ENCODE data around the gene CNTN4.

The CNTN4 gene

DNA sequence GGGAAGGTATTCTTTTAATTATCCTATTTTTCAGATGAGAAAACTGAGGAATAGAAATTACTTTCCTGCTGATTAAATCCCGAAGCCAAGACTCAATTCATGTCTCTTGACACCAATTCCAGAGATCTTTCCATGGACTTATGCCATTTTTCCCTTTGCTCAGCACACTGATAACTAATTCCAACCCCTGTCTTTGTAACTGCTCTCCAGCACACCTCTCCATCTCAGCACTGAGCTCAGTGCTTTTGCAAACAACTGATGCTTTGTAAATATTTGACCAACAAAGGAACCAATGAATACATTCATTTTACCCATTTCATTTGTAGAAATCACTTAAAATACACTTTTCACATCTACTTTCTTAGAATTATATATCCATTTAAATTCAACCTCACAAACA is 762.5 kb downstream of the CNTN4 start:
- H3K4me3 ChIP-seq (ENCODE audit: low read length): no peak overlapping the region
- TF ChIP-seq CTCF (IDR thresholded peaks at IDR 0.05; ENCODE audit: insufficient read depth, low read depth, low read length, missing control alignments): no peak
- DNase-seq (ENCODE audit: low read depth): no peak

- TF ChIP-seq CTCF (IDR thresholded peaks at IDR 0.05; ENCODE audit: insufficient read depth, low read depth, low read length, missing control alignments): no peak
- no peak overlapping the region for H3K4me3 ChIP-seq (ENCODE audit: low read length)
Measured at GRCh38 chr3:2861920-2862319, 763.3 kb downstream of the CNTN4 start.

DNA sequence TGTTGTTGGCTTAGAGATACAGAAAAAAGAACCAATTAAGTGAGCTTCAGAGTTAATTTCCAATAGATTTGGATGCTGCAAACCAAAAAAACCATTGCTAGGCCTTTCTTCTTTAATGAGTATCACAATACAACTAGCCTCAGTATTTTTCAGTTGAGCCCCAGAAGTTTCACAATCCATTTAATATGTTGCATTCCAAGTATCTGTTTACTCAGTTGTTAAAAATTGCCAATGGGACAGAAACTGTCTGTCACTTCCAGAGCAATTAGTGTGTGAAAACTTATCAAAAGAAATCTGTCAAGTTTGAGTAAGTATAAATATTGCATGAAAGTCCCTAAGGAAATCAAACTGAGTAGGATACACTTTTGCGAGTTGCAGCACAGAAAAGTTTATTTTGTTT is 763.7 kb downstream of the CNTN4 start:
- TF ChIP-seq CTCF (IDR thresholded peaks at IDR 0.05; ENCODE audit: insufficient read depth, low read depth, low read length, missing control alignments): no peak
- no peak for DNase-seq (ENCODE audit: low read depth)
- H3K4me3 ChIP-seq (ENCODE audit: low read length): no peak overlapping the region

More at GRCh38 chr3:2861920-2862319, 763.3 kb downstream of the CNTN4 start:
- no peak for DNase-seq (ENCODE audit: low read depth)

DNA sequence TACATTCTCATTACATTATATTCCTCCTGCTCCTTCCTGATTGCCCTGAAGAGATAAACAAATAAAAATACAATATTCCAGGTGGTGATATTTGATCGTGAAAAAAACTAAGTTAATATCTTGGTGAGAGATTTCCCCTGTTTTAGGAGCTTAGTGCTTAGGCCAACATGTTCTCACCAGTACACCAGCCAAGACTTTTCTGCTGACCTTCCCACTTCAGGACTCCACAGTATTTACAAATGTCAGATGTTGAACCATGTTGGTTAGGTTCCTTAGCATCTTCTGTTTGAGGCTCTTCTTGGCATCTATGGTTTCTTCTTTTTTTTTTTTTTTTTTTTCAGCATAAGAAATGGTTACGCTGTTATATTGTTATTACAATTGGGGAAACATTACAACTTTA is 764.5 kb downstream of the CNTN4 start:
- H3K4me3 ChIP-seq (ENCODE audit: low read length): no peak overlapping the region
- DNase-seq (ENCODE audit: low read depth): no peak
- no peak for TF ChIP-seq CTCF (IDR thresholded peaks at IDR 0.05; ENCODE audit: insufficient read depth, low read depth, low read length, missing control alignments)

DNA sequence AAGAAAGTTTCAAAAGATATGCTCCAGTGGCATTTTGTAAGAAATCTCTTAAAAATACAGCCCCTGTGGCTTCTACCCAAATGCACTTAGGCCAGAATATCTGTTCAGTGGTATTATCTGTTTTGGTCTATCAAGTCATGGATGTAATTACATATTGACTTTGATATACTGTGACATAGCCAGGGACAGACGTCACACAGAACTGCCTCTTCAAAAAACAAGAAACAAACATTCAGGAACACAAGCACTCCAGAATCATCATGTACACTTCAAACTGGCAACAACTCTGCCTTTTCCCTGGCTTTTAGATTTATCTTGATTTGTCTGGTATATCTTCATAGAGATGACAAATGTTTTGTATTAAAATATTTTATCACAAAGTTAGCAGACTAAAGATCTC is 771.2 kb downstream of the CNTN4 start:
- TF ChIP-seq CTCF (IDR thresholded peaks at IDR 0.05; ENCODE audit: insufficient read depth, low read depth, low read length, missing control alignments): no peak
- no peak for DNase-seq (ENCODE audit: low read depth)
- H3K4me3 ChIP-seq (ENCODE audit: low read length): no peak overlapping the region

DNA sequence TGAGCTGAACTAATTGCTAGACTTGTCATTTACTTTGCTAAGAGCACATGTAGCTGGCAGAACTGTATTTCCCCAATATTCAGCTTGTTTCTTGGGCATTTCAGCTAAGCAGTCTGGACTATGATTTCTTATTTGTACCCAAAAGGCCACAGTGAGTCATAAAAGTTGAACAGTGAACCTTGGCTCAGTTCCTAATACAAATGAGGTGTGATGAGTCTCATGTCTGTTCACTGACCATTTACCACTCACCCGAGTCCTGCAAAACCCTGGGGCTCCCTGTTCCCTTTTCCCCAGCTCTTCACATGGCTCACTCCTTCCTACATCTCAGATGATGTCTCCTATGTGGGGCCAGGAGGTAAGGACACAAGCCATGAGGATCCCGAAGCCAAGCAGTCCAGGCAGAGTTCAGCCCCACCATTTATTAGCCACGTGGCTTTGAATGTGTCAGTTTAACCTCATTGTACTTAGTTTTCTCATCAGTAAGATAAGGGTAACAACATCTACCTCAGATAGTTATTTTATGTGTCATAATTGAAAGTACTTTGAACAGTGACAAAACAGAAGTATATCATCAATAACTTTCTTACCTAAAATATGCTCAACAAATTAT is 772.2 kb downstream of the CNTN4 start:
- no peak for TF ChIP-seq CTCF (IDR thresholded peaks at IDR 0.05; ENCODE audit: insufficient read depth, low read depth, low read length, missing control alignments)
- no peak overlapping the region for H3K4me3 ChIP-seq (ENCODE audit: low read length)
- DNase-seq (ENCODE audit: low read depth): no peak

GRCh38 chr3:2872884-2873283 is 774.2 kb downstream of the CNTN4 start:
- DNase-seq (ENCODE audit: low read depth): no peak
- no peak overlapping the region for H3K4me3 ChIP-seq (ENCODE audit: low read length)
- TF ChIP-seq CTCF (IDR thresholded peaks at IDR 0.05; ENCODE audit: insufficient read depth, low read depth, low read length, missing control alignments): no peak

Data from epithelial cell of esophagus (primary cell).